ENCODE measurements around the gene PAK2.
"Not testable (repeated sequence)": the region's sequence is repeated elsewhere in the genome, so short reads cannot be mapped to it uniquely, and the experiment has no call there.

PAK2 gene

DNA sequence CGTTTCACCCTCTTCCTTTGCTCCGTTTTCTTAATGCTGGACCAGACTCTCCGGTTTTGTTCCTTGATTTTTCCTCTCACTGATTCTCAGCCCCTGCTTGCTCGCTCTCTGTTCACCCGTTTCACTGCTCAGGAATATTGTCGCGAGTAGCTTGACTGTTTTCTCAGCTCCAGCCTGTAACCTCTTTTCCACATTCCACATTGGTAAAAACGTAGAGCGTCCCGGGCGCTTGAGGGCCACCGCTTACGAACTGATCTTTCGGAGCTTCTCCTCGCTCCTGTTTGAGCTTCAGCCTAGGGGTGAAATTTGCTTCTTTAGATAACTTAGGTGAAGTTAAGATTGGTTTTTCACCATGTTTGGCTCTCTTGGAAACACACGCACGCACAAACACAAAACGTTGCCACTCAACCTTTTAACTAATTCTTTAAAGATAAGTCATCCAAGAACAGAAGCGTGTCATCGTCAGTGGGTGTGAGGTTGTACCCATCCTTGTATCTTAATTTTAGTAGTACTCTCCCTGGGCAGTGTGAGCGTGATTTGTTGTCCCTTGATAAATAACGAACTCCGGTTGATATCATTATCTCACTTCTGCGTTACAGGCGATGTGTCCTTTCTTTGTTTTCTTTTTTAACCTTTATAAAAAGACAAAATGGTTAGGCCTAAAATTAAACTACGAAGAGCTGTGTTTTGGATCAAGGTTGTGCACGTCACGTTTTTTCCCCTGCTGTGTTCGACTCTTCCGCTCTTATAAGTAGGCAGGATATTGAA is 1.0 kb downstream of the PAK2 start:
- Histone ChIP-seq H3K9ac (ENCODE audit: low read length) (peak overlapping the region; percentile 97), H3K4me3 (ENCODE audit: low read length) (peak overlapping the region; percentile 97), H3K9me3 (ENCODE audit: control insufficient read depth, low read length) (no peaks in the 10 kb centered on the region), H3K36me3 (ENCODE audit: control insufficient read depth, insufficient read depth, low read length, severe bottlenecking) (no peaks in the 10 kb centered on the region), H3K27me3 (replicated peaks; ENCODE audit: control insufficient read depth, insufficient read depth, low read length) (no peaks in the 10 kb centered on the region), H3K4me1 (ENCODE audit: control insufficient read depth, insufficient read depth, low read length) (peaks cover 20% of the 10 kb centered on the region)
- peak; percentile 77 for DNase-seq (ENCODE audit: low read depth)

DNA sequence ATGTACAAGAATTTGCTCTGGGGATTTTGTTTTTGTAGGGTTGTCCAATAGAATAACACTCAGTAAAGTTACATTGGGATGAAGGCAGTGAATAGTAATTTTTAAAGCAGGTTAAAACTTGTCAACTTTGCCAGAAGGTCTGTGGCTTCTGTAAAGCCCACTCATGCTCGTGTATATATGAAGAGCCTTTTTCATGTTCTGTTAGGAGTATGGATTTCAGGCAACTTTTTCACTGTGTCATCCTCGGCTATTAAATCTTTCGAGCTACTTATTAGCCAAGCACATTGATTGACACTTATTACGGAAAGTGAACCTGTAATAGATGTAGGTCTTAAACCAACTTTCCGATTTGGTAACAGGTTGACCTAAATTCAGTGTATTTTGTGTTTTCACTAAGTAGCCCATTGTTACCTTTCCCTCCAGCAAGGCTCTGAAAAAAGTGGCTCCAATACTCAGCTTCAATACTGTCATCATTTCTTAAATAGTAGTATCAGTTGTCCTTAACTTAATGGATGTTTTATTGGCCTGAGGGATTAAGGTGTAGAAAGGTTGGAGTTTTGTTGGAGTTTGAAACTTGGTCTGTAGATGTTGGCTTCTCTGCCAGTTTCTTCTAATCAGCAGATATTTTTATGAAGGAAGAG is 1.7 kb downstream of the PAK2 start:
- peak overlapping the region; percentile 97 for H3K9ac ChIP-seq (ENCODE audit: low read length)
- H3K27me3 ChIP-seq (replicated peaks; ENCODE audit: control insufficient read depth, insufficient read depth, low read length) = no peaks in the 10 kb centered on the region
- no peaks in the 10 kb centered on the region for H3K9me3 ChIP-seq (ENCODE audit: control insufficient read depth, low read length)
- peaks cover 20% of the 10 kb centered on the region for H3K4me1 ChIP-seq (ENCODE audit: control insufficient read depth, insufficient read depth, low read length)
- H3K4me3 ChIP-seq (ENCODE audit: low read length) = peak overlapping the region; percentile 97
- H3K36me3 ChIP-seq (ENCODE audit: control insufficient read depth, insufficient read depth, low read length, severe bottlenecking) = peaks cover 4% of the 10 kb centered on the region
- DNase-seq (ENCODE audit: low read depth) = no peak

DNA sequence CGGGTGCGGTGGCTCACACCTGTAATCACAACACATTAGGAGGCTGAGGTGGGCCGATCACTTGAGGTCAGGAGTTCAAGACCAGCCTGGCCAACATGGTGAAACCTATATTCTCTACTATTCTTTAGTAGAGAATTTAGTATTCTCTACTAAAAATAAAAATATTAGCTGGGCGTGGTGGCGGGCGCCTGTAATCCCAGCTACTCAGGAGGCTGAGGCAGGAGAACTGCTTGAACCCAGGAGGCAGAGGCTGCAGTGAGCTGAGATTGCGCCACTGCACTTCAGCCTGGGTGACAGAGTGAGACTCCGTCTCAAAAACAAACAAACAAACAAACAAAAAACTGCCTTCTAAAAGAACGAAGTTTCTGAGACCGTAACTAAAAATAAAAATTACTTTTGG is 3.9 kb downstream of the PAK2 start:
- H3K4me3 ChIP-seq (ENCODE audit: low read length); DNase-seq (ENCODE audit: low read depth); H3K27me3 ChIP-seq (replicated peaks; ENCODE audit: control insufficient read depth, insufficient read depth, low read length); H3K36me3 ChIP-seq (ENCODE audit: control insufficient read depth, insufficient read depth, low read length, severe bottlenecking); H3K9ac ChIP-seq (ENCODE audit: low read length); H3K9me3 ChIP-seq (ENCODE audit: control insufficient read depth, low read length): not testable (repeated sequence)
- H3K4me1 ChIP-seq (ENCODE audit: control insufficient read depth, insufficient read depth, low read length) = peaks cover 20% of the 10 kb centered on the region

DNA sequence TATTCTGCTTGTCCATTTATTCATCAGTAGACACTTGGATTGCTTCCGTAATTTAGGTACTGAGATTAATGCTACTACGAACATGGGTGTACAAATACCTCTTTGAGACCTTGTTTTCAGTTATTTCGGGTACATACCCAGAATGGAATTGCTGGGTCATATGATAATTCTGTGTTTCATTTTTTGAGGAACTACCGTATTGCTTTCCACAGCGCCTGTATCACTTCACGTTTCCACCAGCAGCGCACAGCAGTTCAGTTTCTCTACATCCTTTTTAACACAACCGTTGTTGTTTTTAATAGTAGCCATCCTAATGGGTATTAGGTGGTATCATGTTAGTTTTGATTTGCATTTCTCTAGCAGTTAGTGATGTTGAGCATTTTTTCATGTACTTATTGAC is 9.5 kb downstream of the PAK2 start:
- Histone ChIP-seq H3K27me3 (replicated peaks; ENCODE audit: control insufficient read depth, insufficient read depth, low read length) (no peaks in the 10 kb centered on the region), H3K9ac (ENCODE audit: low read length) (no peak overlapping the region), H3K4me1 (ENCODE audit: control insufficient read depth, insufficient read depth, low read length) (peaks cover 4% of the 10 kb centered on the region), H3K36me3 (ENCODE audit: control insufficient read depth, insufficient read depth, low read length, severe bottlenecking) (peaks cover 12% of the 10 kb centered on the region), H3K9me3 (ENCODE audit: control insufficient read depth, low read length) (no peaks in the 10 kb centered on the region), H3K4me3 (ENCODE audit: low read length) (no peak overlapping the region)
- DNase-seq (ENCODE audit: low read depth) = no peak

DNA sequence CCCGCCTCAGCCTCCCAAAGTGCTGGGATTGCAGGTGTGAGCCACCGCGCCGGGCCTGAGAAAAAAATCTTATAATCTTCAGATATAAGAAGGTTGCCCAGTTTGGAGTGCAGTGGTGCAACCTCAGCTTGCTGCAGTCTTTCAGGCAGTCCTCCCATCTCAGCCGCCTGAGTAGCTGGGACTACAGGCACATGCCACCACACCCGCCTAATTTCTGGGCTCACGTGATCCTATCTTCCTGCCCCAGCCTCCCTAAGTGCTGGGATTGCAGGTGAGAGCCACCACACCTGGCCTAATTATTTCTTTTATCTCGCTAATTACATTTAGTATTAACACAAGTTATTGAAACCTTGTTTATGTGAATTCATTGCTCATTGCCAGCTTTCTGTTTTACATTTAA is 13.5 kb downstream of the PAK2 start:
- Histone ChIP-seq H3K27me3 (replicated peaks; ENCODE audit: control insufficient read depth, insufficient read depth, low read length) (no peaks in the 10 kb centered on the region), H3K9ac (ENCODE audit: low read length) (no peak overlapping the region), H3K4me3 (ENCODE audit: low read length) (no peak overlapping the region), H3K36me3 (ENCODE audit: control insufficient read depth, insufficient read depth, low read length, severe bottlenecking) (peaks cover 11% of the 10 kb centered on the region), H3K4me1 (ENCODE audit: control insufficient read depth, insufficient read depth, low read length) (peaks cover 12% of the 10 kb centered on the region), H3K9me3 (ENCODE audit: control insufficient read depth, low read length) (peaks cover 10% of the 10 kb centered on the region)
- DNase-seq (ENCODE audit: low read depth) = no peak

DNA sequence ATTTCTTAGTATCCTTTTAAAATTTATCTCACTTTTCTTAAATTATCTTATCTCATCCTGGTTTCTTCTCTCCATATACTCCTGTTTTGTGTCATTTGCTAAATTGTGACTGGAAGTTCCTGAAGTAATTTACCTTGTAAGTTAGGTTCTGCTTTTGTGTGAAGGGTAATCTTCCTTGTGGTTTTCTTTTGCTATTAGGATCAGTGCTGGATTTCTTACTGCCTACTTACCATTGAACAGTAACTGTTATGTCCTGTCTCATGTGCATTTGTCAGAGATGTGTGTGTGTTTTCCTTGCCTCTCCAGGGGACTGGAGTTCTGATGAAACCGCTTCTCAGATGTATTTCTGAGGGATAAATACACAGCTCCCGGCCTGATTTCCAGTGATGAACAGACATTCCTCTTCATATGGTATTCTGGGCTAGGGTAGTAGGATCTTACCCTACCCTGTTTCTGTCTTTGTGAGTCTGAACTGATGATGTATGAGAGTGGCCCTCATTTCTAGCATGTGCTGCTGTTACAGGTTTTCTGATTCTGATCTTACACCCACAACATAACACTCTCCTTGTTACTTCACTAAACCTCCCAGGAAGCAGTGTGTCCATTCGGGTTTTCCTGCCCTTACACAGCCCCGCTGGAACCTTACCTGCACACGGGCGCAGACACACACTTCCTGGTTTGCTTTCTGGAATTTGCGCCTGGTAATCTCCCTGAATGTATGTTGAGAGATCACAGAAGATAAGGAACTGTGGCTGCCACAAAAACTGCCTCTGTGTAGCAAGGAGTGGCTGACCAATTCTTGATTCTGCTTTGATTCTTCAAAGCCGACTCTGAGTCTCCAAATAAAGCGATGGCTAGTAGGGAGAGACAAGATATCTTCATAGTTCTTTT is 14.7 kb downstream of the PAK2 start:
- Histone ChIP-seq H3K9me3 (ENCODE audit: control insufficient read depth, low read length) (peaks cover 10% of the 10 kb centered on the region), H3K4me3 (ENCODE audit: low read length) (no peak overlapping the region), H3K4me1 (ENCODE audit: control insufficient read depth, insufficient read depth, low read length) (peaks cover 15% of the 10 kb centered on the region), H3K9ac (ENCODE audit: low read length) (no peak overlapping the region), H3K27me3 (replicated peaks; ENCODE audit: control insufficient read depth, insufficient read depth, low read length) (no peaks in the 10 kb centered on the region), H3K36me3 (ENCODE audit: control insufficient read depth, insufficient read depth, low read length, severe bottlenecking) (peaks cover 8% of the 10 kb centered on the region)
- peak; percentile 23 for DNase-seq (ENCODE audit: low read depth)

DNA sequence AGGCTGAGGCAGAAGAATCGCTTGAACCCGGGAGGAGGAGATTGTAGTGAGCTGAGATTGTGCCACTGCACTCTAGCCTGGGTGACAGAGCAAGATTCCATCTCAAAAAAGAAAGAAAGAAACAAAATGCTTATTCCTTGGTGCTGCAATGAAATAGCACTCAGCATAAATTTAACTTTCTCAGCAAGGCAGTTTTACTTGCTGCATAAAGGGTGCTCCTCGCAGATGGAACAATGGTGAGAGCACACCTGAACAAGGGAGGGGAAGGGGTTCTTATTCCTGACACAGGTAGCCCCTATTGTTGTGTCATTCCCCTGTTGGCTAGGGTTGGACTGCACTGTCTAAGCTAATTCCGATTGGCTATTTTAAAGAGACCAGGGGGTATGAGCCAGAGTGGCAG is 17.1 kb downstream of the PAK2 start:
- no peak for DNase-seq (ENCODE audit: low read depth)
- Histone ChIP-seq H3K4me1 (ENCODE audit: control insufficient read depth, insufficient read depth, low read length) (peaks cover 15% of the 10 kb centered on the region), H3K9me3 (ENCODE audit: control insufficient read depth, low read length) (peaks cover 10% of the 10 kb centered on the region), H3K4me3 (ENCODE audit: low read length) (no peak overlapping the region), H3K36me3 (ENCODE audit: control insufficient read depth, insufficient read depth, low read length, severe bottlenecking) (peaks cover 4% of the 10 kb centered on the region), H3K27me3 (replicated peaks; ENCODE audit: control insufficient read depth, insufficient read depth, low read length) (no peaks in the 10 kb centered on the region), H3K9ac (ENCODE audit: low read length) (no peak overlapping the region)

DNA sequence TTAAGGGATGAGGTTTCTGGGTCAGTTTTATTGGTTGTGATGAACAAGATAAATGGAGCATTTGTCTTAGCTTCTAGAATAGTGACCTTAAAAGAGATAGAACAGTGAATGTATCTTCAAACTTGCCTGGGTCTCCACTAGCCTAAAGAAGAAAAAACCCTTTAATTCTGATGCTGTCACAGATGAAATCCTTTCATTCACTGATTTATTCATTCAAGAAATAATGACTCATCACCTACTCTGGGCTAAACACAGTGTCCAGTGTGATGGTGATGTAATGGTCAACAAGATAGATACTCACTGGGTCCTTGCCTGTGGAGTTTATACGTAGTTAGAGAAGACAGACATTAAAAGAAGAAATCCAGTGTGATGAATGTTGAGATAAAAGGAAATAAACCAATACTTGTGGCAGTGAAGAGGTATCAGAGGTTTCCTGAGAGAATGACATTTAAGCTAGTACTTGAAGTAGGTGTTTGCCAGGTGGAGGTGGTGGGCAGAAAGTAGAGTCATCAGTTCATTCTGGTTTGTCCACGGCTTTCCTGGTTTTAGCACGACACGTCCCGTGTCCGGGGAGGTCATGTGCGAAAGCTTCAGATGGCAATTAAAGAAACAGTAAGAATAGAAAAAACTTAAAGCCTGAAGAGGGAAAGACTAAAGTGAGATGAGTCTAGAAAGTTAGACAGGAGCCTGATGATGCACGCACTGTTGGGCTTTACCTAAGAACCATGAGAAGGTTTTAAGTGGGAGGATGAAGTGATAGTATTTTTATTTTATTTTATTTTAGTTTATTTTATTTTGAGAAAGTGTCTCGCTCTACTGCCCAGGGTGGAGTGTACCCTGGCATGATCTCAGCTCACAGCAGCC is 18.5 kb downstream of the PAK2 start:
- H3K9me3 ChIP-seq (ENCODE audit: control insufficient read depth, low read length) = peaks cover 10% of the 10 kb centered on the region
- no peaks in the 10 kb centered on the region for H3K27me3 ChIP-seq (replicated peaks; ENCODE audit: control insufficient read depth, insufficient read depth, low read length)
- peak; percentile 44 for DNase-seq (ENCODE audit: low read depth)
- H3K9ac ChIP-seq (ENCODE audit: low read length) = no peak overlapping the region
- no peak overlapping the region for H3K4me3 ChIP-seq (ENCODE audit: low read length)
- peaks cover 15% of the 10 kb centered on the region for H3K4me1 ChIP-seq (ENCODE audit: control insufficient read depth, insufficient read depth, low read length)
- peaks cover 4% of the 10 kb centered on the region for H3K36me3 ChIP-seq (ENCODE audit: control insufficient read depth, insufficient read depth, low read length, severe bottlenecking)

DNA sequence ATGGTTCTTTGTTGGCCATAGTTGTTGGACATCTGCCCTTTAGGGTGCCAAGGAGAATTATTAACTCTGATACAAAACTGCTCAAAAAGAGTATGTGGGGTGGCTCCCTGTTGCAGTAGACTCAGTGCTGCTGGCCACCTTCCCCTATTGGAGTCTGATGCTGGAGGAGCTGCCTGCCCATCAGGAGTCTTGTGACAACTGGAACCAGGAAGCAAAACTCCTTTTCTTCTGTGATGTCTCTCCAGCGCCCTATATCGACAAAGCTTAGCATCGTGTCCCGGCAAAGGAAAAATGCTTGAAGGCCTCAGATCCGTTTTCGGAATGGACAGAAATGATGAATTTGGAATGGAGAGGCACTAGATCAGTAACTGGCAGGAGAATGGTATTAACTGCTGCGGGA is 23.5 kb downstream of the PAK2 start:
- Histone ChIP-seq H3K4me1 (ENCODE audit: control insufficient read depth, insufficient read depth, low read length) (peaks cover 3% of the 10 kb centered on the region), H3K9ac (ENCODE audit: low read length) (no peak overlapping the region), H3K36me3 (ENCODE audit: control insufficient read depth, insufficient read depth, low read length, severe bottlenecking) (peaks cover 7% of the 10 kb centered on the region), H3K9me3 (ENCODE audit: control insufficient read depth, low read length) (no peaks in the 10 kb centered on the region), H3K27me3 (replicated peaks; ENCODE audit: control insufficient read depth, insufficient read depth, low read length) (no peaks in the 10 kb centered on the region), H3K4me3 (ENCODE audit: low read length) (no peak overlapping the region)
- DNase-seq (ENCODE audit: low read depth) = no peak

DNA sequence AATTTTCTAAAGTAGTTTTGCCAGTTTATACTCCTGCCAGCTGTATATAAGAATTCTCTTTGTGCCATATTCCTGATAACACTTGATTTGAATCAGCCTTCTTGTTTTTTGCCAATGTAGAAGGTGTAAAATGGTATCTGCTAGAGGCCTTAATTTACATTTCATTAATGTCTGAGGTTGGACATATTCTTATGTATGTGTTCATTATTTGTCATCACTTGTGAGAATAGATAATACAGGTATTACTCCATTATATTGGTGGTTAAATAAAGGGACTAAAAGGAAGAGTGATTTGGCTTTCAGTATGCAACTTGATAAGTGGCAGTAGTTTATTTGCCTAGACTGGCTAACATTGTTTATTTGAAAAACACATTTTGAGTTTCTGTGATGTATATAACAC is 25.8 kb downstream of the PAK2 start:
- peaks cover 13% of the 10 kb centered on the region for H3K36me3 ChIP-seq (ENCODE audit: control insufficient read depth, insufficient read depth, low read length, severe bottlenecking)
- H3K4me3 ChIP-seq (ENCODE audit: low read length) = no peak overlapping the region
- no peaks in the 10 kb centered on the region for H3K9me3 ChIP-seq (ENCODE audit: control insufficient read depth, low read length)
- no peaks in the 10 kb centered on the region for H3K4me1 ChIP-seq (ENCODE audit: control insufficient read depth, insufficient read depth, low read length)
- H3K9ac ChIP-seq (ENCODE audit: low read length) = no peak overlapping the region
- no peak for DNase-seq (ENCODE audit: low read depth)
- no peaks in the 10 kb centered on the region for H3K27me3 ChIP-seq (replicated peaks; ENCODE audit: control insufficient read depth, insufficient read depth, low read length)
